Gastrocnemius medialis (tissue), 4 donors: Measurements from ENCODE around the gene CTTNBP2.

Experiments used
- CTCF ChIP-seq, 5 experiments: fragments of 450-650 bp in 3 of 5; fragments of 200-600 bp in 2 of 5; sonication (generic) in 2 of 5; IDR thresholded peaks in 4 of 5; conservative IDR thresholded peaks in 1 of 5; 1 replicate in 4 of 5; 2 replicates in 1 of 5; pipeline ENCODE4 v1.5.1; 2016 to 2019; ENCODE audit warnings: antibody characterized with exemption in 5 of 5, mild to moderate bottlenecking in 3 of 5, moderate library complexity in 3 of 5
- POLR2A ChIP-seq, 2 donors: fragments of 450-650 bp; IDR thresholded peaks; one replicate each; pipeline ENCODE4 v1.6.1; 2017; ENCODE audit warnings: antibody characterized with exemption in 2 of 2, mild to moderate bottlenecking in 2 of 2, moderate library complexity in 2 of 2

DNA sequence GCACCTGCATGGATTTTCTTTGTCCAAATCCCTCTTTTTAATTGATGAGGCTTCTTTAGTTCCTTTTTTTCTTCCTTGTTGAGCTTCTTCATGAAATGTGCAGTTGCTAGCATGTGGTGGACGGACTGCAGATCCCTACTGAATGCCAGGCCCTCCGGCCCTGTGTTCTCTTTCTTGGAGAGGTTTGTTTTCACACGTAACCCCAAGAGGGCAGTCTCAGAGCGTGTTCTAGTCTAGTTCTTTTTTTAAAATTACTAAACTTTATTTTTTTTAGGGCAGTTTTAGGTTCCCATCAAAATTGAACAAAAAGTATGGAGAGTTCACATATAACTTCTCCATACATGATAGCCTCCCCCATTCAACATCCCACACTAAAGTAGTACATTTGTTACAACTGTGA, 203.4 kb downstream of the CTTNBP2 start:
- TF ChIP-seq CTCF (IDR thresholded peaks at IDR 0.05 in 4 of 5, conservative IDR thresholded peaks at IDR 0.05 in 1 of 5) (no peak), POLR2A (IDR thresholded peaks at IDR 0.05) (no peak)
